ENCODE data around the gene KRT83.

Gene KRT83

GRCh38 chr12:52285172-52285745 lies 35.9 kb downstream of the KRT83 start:
- DNase-seq: no peak

- DNase-seq: no peak
These were observed 36.5 kb downstream of the KRT83 start for GRCh38 chr12:52284562-52285171.

GRCh38 chr12:52280796-52281560 lies 40.2 kb downstream of the KRT83 start:
- DNase-seq: no peak

DNA sequence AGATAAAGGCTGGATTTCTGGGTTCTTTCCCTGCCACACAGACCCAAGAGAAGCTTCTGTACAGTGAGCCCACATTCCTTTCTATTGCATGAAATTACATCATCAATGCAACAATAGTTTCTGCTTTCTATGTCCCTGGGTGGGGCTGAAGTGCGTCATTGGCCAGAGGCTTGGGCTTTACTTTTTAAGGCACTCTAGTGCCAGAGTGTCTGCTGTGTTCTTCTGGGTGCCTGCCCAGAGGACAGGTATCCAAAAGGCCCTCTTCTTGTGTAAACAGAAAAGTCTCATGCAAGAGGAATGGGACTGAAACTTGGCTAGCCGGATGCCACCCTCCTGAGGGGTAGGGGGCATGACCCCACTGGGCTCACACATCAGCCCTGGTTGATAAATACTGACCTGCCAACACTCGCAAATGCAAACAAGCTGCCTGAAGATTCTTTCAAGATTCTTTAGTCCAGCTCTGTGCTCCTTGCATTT lies 40.8 kb downstream of the KRT83 start:
- no peak for DNase-seq

DNA sequence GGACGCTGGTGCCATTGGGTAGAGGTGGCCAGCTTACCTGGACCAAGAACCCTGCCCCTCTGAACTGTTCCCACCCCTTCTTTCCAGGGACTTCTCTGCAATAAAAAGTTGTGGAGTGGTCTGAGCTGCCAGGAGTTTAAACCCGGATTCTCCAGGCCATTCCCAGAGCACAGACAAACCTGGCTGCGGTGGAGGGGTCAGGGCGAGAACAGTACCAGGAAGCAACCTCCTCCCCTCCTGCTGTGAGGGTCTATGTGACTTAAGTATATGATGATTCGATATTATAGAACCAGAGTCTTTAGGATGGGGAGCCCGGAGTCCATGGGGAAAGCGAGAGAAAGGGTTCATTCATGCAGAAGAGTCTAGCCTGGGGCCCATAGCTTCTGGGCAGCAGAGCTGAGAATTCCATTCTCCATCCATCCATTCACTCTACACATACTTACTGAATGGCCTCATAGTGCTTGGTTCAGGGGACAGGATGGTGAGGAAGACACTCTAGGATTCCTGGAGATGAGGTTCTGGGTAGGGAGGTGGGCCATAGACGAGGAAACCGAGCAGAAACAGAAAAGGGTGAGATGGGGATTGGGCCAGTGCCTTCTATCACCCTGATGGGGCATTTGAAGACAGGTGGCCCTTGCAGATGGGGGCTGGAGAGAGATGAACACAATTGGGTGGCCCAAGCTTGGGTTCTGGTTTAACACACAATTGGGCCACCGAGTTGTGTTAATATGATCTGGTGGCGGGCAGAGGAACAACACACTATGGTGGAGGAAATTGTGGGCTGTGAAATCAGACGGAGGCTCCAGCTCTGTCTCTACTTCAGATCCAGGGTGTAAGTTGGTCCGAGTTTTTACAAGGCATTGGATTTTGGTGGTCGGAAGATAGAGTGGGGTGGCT lies 41.5 kb downstream of the KRT83 start:
- peak; percentile 66 for DNase-seq

DNA sequence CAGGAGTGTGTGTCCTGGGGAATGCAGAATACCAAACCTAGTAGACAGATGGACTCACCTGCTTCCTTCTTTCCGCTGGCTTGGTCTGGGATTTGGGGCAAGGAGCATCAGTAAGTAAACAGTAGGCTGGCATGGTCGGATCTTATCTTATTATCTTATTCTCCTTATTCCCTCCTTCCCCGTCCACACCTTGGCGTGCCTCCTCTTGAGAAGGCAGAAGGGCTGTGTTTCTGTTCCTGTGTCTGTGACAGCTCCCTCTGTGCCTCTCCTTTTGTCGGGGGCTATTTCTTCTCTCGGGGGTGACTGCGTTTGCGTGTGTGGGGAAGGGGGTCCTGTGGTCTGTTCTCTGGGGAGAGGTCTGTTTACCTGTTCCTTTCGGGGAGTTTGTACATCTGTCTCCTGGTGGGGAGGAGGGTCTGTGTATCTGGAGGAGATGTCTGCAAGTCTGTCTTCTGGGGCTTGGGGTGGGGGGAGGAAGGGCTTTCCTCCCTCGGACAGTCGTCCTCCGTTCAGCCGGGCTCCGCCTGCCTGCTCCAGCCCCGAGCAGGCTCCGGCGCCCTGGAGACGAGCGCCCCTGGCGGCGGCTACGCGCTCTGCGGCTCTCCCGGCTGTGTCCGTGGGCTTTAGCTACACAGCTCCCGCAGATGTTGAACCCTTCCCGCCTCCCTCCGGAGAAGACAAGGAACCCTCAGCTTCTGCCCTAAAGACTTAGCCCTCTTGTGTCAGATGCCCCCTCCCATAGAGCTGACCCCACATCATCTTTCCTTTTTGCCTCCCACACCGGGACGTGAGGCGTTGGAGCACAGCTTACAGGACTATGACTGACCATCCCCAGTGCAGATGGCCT lies 42.4 kb downstream of the KRT83 start:
- peak; percentile 92 for DNase-seq

GRCh38 chr12:52277486-52278245 lies 43.5 kb downstream of the KRT83 start:
- no peak for DNase-seq

- no peak for DNase-seq
These were observed 45.5 kb downstream of the KRT83 start for GRCh38 chr12:52275686-52276085.

- DNase-seq: no peak
These were observed 46.6 kb downstream of the KRT83 start, which contains the start of gene KRT86 for GRCh38 chr12:52274521-52275120. Gene KRT86 (plus strand): TSS chr12:52274645. CDS start chr12:52301917, 27,272 bp downstream.

DNA sequence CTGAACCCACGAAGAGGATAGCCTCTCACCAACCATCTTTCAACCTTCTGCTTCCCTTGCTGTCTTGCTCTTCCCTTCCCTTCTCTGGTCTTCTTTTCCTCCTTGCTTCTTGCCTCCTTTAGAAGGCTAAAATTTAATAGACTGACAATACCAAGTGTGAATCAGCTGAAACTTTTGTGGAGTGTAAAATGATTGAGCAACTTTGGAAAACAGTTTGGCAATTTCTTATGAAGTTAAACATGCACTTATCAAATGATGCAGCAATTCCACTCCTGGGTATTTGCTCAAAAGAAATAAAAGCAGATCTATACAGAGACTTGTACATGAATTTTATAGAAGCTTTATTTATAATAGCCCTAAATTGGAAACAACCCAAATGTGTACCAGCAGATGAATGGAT lies 50.0 kb downstream of the KRT83 start:
- DNase-seq: no peak

DNA sequence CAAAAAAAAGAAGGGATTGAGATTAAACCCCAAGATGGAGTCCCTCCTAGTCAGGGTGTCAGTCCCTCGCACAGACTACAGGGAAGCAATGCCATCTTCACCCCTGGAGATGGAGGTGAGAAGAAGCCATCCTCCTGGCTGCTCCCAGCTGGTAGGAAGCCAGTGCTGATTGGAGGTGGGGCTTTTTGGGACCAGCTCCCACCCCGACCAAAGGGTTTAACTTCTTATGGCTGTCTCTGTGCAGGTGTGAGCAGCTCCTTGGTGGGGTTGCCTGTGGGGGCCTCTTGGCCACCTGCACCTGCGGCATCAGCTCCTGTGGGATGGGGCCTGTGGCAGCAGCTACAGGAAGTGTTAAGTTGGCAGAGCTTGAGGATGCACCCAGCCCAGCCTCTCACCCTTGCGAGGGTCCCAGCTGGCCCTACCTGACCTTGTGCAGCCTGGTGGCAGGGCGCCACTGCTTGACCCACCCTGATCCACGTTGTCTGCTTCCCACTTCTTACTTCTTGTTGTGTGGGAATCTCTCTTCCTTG lies 50.6 kb downstream of the KRT83 start:
- no peak for DNase-seq

DNA sequence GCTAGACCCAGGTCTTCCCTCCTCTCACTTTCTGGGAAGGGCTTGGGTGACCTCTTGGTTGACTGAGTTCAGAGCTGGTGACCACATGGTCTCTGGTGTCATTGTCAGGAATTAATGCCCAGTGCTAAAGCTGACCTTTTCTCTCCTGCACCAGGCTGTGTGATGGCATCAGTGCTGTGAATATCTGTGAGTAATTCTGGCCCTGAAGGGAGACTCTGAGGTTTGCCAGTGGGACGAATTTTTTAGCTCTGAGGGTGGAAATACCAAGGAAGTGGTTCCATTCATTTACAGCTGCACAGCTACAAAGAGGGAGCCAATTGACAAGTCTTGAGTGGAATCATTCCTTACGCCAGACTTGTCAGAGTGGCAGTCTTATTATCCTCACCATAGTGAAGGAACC lies 53.0 kb downstream of the KRT83 start:
- no peak for DNase-seq

DNA sequence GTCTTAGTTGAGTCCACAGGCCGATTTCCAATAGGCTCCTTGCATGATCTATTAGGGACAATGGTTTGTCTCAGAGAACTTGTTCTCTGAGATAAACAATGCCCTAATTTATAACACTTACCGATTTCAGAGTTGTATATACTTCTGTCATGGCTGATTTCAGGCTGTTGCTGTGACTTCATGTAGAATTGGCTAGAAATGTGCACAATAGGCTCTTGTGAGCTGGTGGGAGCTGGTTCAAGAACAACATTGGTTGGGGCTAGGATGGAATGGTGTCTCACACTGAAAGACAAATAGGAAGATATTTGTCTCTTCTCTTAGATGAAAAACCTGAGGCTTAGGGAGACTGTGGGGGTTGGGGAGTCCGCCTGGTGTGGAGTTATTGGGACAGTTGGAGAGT lies 53.5 kb downstream of the KRT83 start:
- no peak for DNase-seq

DNA sequence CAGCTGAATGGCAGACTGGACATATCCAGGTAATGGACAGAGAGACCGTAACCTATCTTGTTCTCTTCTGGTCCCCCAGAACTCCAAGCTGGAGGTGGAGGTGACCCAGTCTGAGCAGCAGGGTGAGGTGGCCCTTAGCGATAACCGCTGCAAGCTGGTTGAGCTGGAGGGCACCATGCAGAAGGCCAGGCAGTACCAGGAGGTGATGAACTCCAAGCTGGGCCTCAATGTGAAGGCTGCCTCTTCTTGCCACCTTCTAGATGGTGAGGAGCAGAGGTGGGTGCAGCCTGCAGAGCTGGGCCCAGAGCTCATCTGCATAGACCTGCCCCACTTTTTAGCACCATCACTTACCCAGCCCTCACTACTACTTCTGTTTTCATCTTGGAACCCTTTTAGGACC lies 53.9 kb downstream of the KRT83 start:
- no peak for DNase-seq

GRCh38 chr12:52266514-52266913 lies 54.7 kb downstream of the KRT83 start:
- no peak for DNase-seq

DNA sequence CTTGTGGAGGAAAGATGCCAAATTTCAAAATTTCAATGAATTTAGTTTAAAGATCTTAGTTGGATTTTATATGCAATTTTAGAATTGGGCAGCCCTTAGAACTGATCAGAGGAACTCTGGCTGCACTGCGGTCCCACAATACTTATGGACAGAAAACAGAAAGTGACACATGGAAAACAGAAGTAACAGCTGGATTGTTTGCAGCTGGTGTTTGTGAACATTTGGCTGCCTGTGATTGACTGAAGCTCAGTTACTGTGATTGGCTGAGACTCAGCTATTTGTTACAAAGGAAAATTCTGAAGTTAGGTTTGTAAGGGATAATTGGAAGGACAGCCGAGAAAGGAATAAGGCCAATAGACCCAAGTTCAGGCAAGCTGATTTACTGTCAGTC lies 56.8 kb downstream of the KRT83 start:
- DNase-seq: no peak
